Hepatocyte (in vitro differentiated cells): ENCODE results near the gene AK3. TPM values are rescaled to one million over a fixed set of nuclear protein-coding genes. Genes with fewer than 3 reads are reported as not detected.

ENCODE experiments used
- DNase-seq: peaks from one replicate; pipeline ENCODE4 v3.0.0-alpha.2; 2016; ENCODE audit warnings: low spot score
- H2AFZ ChIP-seq: fragments of 200-600 bp; sonication (generic); 2 replicates; pipeline ENCODE4 v1.6.0; 2016; ENCODE audit warnings: antibody characterized with exemption, mild to moderate bottlenecking
- H3K27ac ChIP-seq: fragments of 200-600 bp; sonication (generic); 2 replicates; pipeline ENCODE4 v1.5.1; 2016; ENCODE audit warnings: mild to moderate bottlenecking
- H3K27me3 ChIP-seq: fragments of 200-600 bp; sonication (generic); 2 replicates; pipeline ENCODE4 v1.6.1; 2016
- H3K36me3 ChIP-seq: fragments of 200-600 bp; sonication (generic); replicated peaks from 2 replicates; pipeline ENCODE4 v1.5.1; 2016; ENCODE audit warnings: low read depth; ENCODE audit not compliant: insufficient read depth
- H3K4me1 ChIP-seq: fragments of 200-600 bp; sonication (generic); 2 replicates; pipeline ENCODE4 v1.5.1; 2016; ENCODE audit warnings: mild to moderate bottlenecking, moderate library complexity; ENCODE audit not compliant: insufficient read depth
- H3K4me2 ChIP-seq: fragments of 200-600 bp; sonication (generic); 2 replicates; pipeline ENCODE4 v1.6.0; 2016
- H3K4me3 ChIP-seq: fragments of 200-600 bp; sonication (generic); 2 replicates; pipeline ENCODE4 v1.5.1; 2016; ENCODE audit warnings: mild to moderate bottlenecking
- H3K79me2 ChIP-seq: fragments of 200-600 bp; sonication (generic); 2 replicates; pipeline ENCODE4 v1.6.0; 2017; ENCODE audit warnings: mild to moderate bottlenecking
- H3K9me2 ChIP-seq: fragments of 200-600 bp; sonication (generic); replicated peaks from 2 replicates; pipeline ENCODE4 v1.6.0; 2017; ENCODE audit warnings: mild to moderate bottlenecking; ENCODE audit not compliant: insufficient read depth
- H3K9me3 ChIP-seq: fragments of 200-600 bp; sonication (generic); 2 replicates; pipeline ENCODE4 v1.5.1; 2016; ENCODE audit warnings: low read depth, mild to moderate bottlenecking
- H4K20me1 ChIP-seq: fragments of 200-600 bp; sonication (generic); 2 replicates; pipeline ENCODE4 v1.6.0; 2016; ENCODE audit warnings: mild to moderate bottlenecking; ENCODE audit not compliant: insufficient read depth, poor library complexity, severe bottlenecking
- EZH2 ChIP-seq: fragments of 200-600 bp; sonication (generic); IDR thresholded peaks from 2 replicates; pipeline ENCODE4 v1.6.1; 2016; ENCODE audit warnings: antibody characterized with exemption, mild to moderate bottlenecking, borderline replicate concordance
- EZH2phosphoT487 ChIP-seq: fragments of 200-600 bp; sonication (generic); IDR thresholded peaks from one replicate; pipeline ENCODE4 v1.6.1; 2018; ENCODE audit warnings: antibody characterized with exemption, mild to moderate bottlenecking, low read depth, moderate library complexity; ENCODE audit not compliant: unreplicated experiment, severe bottlenecking
- WGBS: methylation state at CpG from one replicate; pipeline ENCODE4 v1.1.6; 2016; ENCODE audit warnings: low lambda C conversion rate; ENCODE audit errors: missing lambda C conversion rate; 5-methylcytosine and 5-hydroxymethylcytosine counted together
- polyA plus RNA-seq: library from polyadenylated mRNA; unstranded; fragments of >200 nt; fragmentation: Nextera tagmentation; extraction: Ambion mirVana; gene quantifications from 2 replicates; pipeline ENCODE4 v1.2.1, GENCODE V29; 2016
- total RNA-seq: library from RNA; depleted of rRNA; stranded (reverse); fragments of >200 nt; gene quantifications from 2 replicates; pipeline ENCODE4 v1.2.3, GENCODE V29; 2014
- TF ChIP-seq, protein P1 (sequence below): fragments of 200-600 bp; sonication (generic); IDR thresholded peaks from 2 replicates; pipeline ENCODE4 v1.5.1; 2016; ENCODE audit warnings: antibody characterized with exemption, mild to moderate bottlenecking; ENCODE audit not compliant: poor library complexity

The AK3 gene
- total and polyA plus RNA-seq, 2 experiments from 2014 or later = 102 to 141 TPM

DNA sequence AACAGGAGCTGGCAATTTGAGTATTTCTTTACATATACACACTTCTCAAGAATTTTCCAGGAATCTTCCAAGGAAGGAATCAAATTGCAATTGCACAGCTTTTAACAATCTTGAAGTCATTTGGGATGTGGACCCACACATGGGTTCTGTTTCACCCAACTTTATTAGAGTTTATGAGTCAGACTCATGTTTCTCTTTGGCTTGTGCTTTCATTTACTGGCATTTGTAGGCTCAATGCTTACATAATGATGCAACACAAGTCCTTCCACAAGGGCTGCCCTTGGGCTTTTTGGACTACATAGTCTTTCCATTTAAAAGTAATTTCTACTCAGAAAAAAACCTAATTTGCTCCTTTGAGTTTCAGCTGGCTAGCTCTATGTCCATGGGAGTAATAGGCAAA is 66.2 kb downstream of the AK3 start:
- Histone ChIP-seq H3K27ac (peak overlapping the region; percentile 18), H3K9me2 (no peaks in the 10 kb centered on the region), H3K4me3 (no peak overlapping the region), H2AFZ (no peak overlapping the region), H3K4me2 (no peak overlapping the region), H3K9me3 (no peaks in the 10 kb centered on the region), H3K79me2 (no peaks in the 10 kb centered on the region), H3K27me3 (no peaks in the 10 kb centered on the region), H3K36me3 (no peaks in the 10 kb centered on the region), H4K20me1 (no peaks in the 10 kb centered on the region), H3K4me1 (peaks cover 13% of the 10 kb centered on the region)
- TF ChIP-seq, protein P1, sequence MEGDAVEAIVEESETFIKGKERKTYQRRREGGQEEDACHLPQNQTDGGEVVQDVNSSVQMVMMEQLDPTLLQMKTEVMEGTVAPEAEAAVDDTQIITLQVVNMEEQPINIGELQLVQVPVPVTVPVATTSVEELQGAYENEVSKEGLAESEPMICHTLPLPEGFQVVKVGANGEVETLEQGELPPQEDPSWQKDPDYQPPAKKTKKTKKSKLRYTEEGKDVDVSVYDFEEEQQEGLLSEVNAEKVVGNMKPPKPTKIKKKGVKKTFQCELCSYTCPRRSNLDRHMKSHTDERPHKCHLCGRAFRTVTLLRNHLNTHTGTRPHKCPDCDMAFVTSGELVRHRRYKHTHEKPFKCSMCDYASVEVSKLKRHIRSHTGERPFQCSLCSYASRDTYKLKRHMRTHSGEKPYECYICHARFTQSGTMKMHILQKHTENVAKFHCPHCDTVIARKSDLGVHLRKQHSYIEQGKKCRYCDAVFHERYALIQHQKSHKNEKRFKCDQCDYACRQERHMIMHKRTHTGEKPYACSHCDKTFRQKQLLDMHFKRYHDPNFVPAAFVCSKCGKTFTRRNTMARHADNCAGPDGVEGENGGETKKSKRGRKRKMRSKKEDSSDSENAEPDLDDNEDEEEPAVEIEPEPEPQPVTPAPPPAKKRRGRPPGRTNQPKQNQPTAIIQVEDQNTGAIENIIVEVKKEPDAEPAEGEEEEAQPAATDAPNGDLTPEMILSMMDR = no peak
- no peak for TF ChIP-seq EZH2
- no peak for TF ChIP-seq EZH2phosphoT487
- peak; percentile 65 for DNase-seq

DNA sequence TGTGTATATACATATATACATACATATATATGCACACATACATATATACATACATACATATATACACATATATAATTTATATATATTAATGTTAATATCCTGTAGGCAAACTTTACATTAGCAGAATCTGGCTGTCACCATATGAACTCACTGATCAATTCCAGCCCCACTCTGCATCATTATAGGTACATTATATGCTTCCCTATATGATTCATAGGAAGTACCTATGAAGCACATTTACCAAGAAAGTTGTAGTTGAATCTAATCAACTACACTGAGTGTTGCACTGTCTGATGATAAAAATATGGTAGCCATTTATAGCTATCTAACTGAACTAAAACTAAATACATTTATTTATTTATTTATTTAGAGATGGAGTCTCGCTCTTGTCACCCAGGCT is 69.3 kb downstream of the AK3 start:
- no peak overlapping the region for H3K4me3 ChIP-seq
- no peaks in the 10 kb centered on the region for H3K4me1 ChIP-seq
- H3K9me2 ChIP-seq = no peaks in the 10 kb centered on the region
- TF ChIP-seq EZH2 (no peak), EZH2phosphoT487 (no peak)
- TF ChIP-seq, protein P1 = no peak
- H3K36me3 ChIP-seq = no peaks in the 10 kb centered on the region
- H2AFZ ChIP-seq = no peak overlapping the region
- 100% methylated on average over 1 of the region's 1 CpG for WGBS
- H3K27me3 ChIP-seq = no peaks in the 10 kb centered on the region
- no peaks in the 10 kb centered on the region for H4K20me1 ChIP-seq
- no peaks in the 10 kb centered on the region for H3K9me3 ChIP-seq
- H3K27ac ChIP-seq = no peak overlapping the region
- H3K79me2 ChIP-seq = no peaks in the 10 kb centered on the region
- no peak for DNase-seq
- no peak overlapping the region for H3K4me2 ChIP-seq

DNA sequence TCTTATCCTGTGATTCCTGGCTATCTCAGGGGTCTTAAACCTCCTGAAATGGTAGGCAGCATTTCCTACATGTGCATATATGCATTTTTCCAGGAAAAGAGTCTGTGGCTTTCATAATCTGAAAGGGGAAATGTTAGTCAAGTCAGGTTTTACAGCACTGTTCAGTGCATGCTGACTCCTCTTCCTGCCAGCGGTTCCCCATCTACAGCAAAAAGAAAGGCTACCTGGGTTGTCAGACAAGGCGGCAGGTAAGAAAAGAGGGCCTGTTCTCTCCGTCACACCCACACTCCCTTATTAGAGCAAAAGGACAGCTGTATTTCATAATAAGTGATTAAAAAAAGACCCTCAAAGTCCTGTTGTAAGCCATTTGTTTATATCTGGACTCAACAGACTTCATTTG is 70.4 kb downstream of the AK3 start:
- H3K9me2 ChIP-seq = no peaks in the 10 kb centered on the region
- H3K9me3 ChIP-seq = no peaks in the 10 kb centered on the region
- no peak overlapping the region for H2AFZ ChIP-seq
- 91% methylated on average over 3 of the region's 3 CpGs for WGBS
- no peaks in the 10 kb centered on the region for H3K36me3 ChIP-seq
- no peaks in the 10 kb centered on the region for H3K4me1 ChIP-seq
- DNase-seq = no peak
- H3K79me2 ChIP-seq = no peaks in the 10 kb centered on the region
- H3K27me3 ChIP-seq = no peaks in the 10 kb centered on the region
- no peak overlapping the region for H3K4me3 ChIP-seq
- no peak overlapping the region for H3K4me2 ChIP-seq
- H4K20me1 ChIP-seq = no peaks in the 10 kb centered on the region
- TF ChIP-seq EZH2phosphoT487 (no peak), EZH2 (no peak)
- no peak overlapping the region for H3K27ac ChIP-seq

DNA sequence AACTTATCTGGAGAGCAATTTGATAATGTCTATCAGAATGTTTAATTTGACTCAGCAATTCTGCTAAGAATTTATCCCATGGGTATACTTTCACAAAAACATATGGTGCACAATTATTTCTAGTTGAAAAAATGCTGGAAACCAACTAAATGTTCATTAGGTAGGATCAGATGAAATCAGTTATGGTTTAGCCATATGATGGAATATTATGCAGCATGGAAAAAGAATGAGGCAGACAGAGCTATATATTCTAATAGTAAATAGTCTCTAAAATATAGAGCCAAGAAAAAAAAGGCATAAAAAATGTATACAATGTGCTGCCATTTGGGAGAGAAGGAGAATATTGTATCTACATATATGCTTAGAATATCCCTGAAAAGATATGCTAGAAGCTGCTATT is 71.1 kb downstream of the AK3 start:
- Histone ChIP-seq H3K9me2 (no peaks in the 10 kb centered on the region), H3K36me3 (no peaks in the 10 kb centered on the region), H3K4me2 (no peak overlapping the region), H3K27me3 (no peaks in the 10 kb centered on the region), H3K4me1 (peaks cover 4% of the 10 kb centered on the region), H4K20me1 (no peaks in the 10 kb centered on the region), H3K79me2 (peaks cover 2% of the 10 kb centered on the region), H3K27ac (no peak overlapping the region), H3K4me3 (no peak overlapping the region), H2AFZ (no peak overlapping the region), H3K9me3 (no peaks in the 10 kb centered on the region)
- no peak for DNase-seq
- TF ChIP-seq EZH2 (no peak), EZH2phosphoT487 (no peak)
- TF ChIP-seq, protein P1 = no peak
